HepG2 (cell line): ENCODE results near the gene C1orf146.

Experiments used
- ATAD3A ChIP-seq: sonication (generic); formaldehyde crosslinking; IDR thresholded peaks from 2 replicates; pipeline ENCODE4 v1.4.0; 2020; ENCODE audit warnings: missing genetic modification reagents
- CTCF ChIP-seq: sonication (generic); formaldehyde crosslinking; IDR thresholded peaks from 2 replicates; pipeline ENCODE4 v1.5.0; 2020; ENCODE audit warnings: mild to moderate bottlenecking, missing genetic modification reagents, moderate library complexity
- IRF9 ChIP-seq: sonication (generic); formaldehyde crosslinking; IDR thresholded peaks from 2 replicates; pipeline ENCODE4 v1.8.0; 2022; ENCODE audit warnings: missing genetic modification reagents, mild to moderate bottlenecking, borderline replicate concordance
- MAX ChIP-seq: IDR thresholded peaks from 2 replicates; pipeline ENCODE4 v1.6.1; 2012; ENCODE audit warnings: inconsistent platforms
- MNT ChIP-seq: fragments of 450-650 bp; IDR thresholded peaks from 2 replicates; pipeline ENCODE4 v1.6.1; 2016
- TP53 ChIP-seq: sonication (generic); formaldehyde crosslinking; conservative IDR thresholded peaks from 2 replicates; pipeline ENCODE4 v1.4.0; 2020; ENCODE audit warnings: missing genetic modification reagents
- ZFP36L2 ChIP-seq: sonication (generic); formaldehyde crosslinking; IDR thresholded peaks from 2 replicates; pipeline ENCODE4 v1.4.0; 2020; ENCODE audit warnings: missing genetic modification reagents
- ZNF160 ChIP-seq: sonication (generic); formaldehyde crosslinking; IDR thresholded peaks from 2 replicates; pipeline ENCODE4 v1.8.0; 2022; ENCODE audit warnings: mild to moderate bottlenecking, inconsistent platforms, missing genetic modification reagents
- ZNF276 ChIP-seq: sonication (generic); formaldehyde crosslinking; IDR thresholded peaks from 2 replicates; pipeline ENCODE4 v1.4.0; 2020; ENCODE audit warnings: mild to moderate bottlenecking, low read depth, missing genetic modification reagents
- ZNF556 ChIP-seq: sonication (generic); formaldehyde crosslinking; IDR thresholded peaks from 2 replicates; pipeline ENCODE4 v1.4.0; 2020; ENCODE audit warnings: mild to moderate bottlenecking, missing genetic modification reagents, borderline replicate concordance
- ZNF577 ChIP-seq: sonication (generic); formaldehyde crosslinking; IDR thresholded peaks from 2 replicates; pipeline ENCODE4 v1.4.0; 2020; ENCODE audit warnings: mild to moderate bottlenecking, low read depth, missing genetic modification reagents, borderline replicate concordance

- no peak for TF ChIP-seq ZNF577 (CRISPR knock-in tag)
- no peak for TF ChIP-seq CTCF (CRISPR knock-in tag)
- no peak for TF ChIP-seq ZNF276 (CRISPR knock-in tag)
- no peak for TF ChIP-seq ZFP36L2 (CRISPR knock-in tag)
- no peak for TF ChIP-seq ZNF556 (CRISPR knock-in tag)
- TF ChIP-seq ATAD3A, result no peak
- TF ChIP-seq MNT, result no peak
- no peak for TF ChIP-seq IRF9 (CRISPR knock-in tag)
- TF ChIP-seq ZNF160, result no peak
- TF ChIP-seq TP53 (CRISPR knock-in tag), result no peak
- TF ChIP-seq MAX, result no peak
Measured at GRCh38 chr1:92240034-92240433, 22.3 kb downstream of the C1orf146 start.
